Osteocyte (in vitro differentiated cells): Measurements from ENCODE around the gene SMPD3. TPM values are rescaled to one million over a fixed set of nuclear protein-coding genes. Genes with fewer than 3 reads are reported as not detected.

Experiments
- DNase-seq: peaks from one replicate; pipeline ENCODE4 v3.0.0; 2021; ENCODE audit warnings: mixed read lengths; ENCODE audit not compliant: unreplicated experiment; ENCODE audit errors: extremely low spot score
- H3K27ac Mint-ChIP-seq: one replicate; pipeline ENCODE4 v1.8.0; 2021; ENCODE audit warnings: mild to moderate bottlenecking, mixed read lengths; ENCODE audit not compliant: unreplicated experiment
- H3K27me3 Mint-ChIP-seq: one replicate; pipeline ENCODE4 v1.8.0; 2021; ENCODE audit warnings: mixed read lengths; ENCODE audit not compliant: unreplicated experiment
- H3K36me3 Mint-ChIP-seq: one replicate; pipeline ENCODE4 v1.8.0; 2021; ENCODE audit warnings: mixed read lengths; ENCODE audit not compliant: unreplicated experiment
- H3K4me1 Mint-ChIP-seq: one replicate; pipeline ENCODE4 v1.8.0; 2021; ENCODE audit warnings: mixed read lengths; ENCODE audit not compliant: unreplicated experiment
- H3K4me3 Mint-ChIP-seq: one replicate; pipeline ENCODE4 v1.8.0; 2021; ENCODE audit warnings: mild to moderate bottlenecking, moderate library complexity, mixed read lengths; ENCODE audit not compliant: unreplicated experiment
- H3K9me3 Mint-ChIP-seq: one replicate; pipeline ENCODE4 v1.8.0; 2021; ENCODE audit warnings: mixed read lengths; ENCODE audit not compliant: unreplicated experiment
- CTCF ChIP-seq: fragments of 200-600 bp; sonication (generic); IDR thresholded peaks from 2 replicates; pipeline ENCODE4 v1.5.0; 2021; ENCODE audit warnings: antibody characterized with exemption, mild to moderate bottlenecking, moderate library complexity
- total RNA-seq: library from RNA; stranded (reverse); gene quantifications from 2 replicates; pipeline ENCODE4 v1.2.1, GENCODE V29; 2021

Gene SMPD3
- total RNA-seq, 1 donor from 2014 or later = not detected

- H3K4me3 Mint-ChIP-seq = no peak overlapping the region
- H3K9me3 Mint-ChIP-seq = no peaks in the 10 kb centered on the region
- DNase-seq = no peak
- no peak overlapping the region for H3K27ac Mint-ChIP-seq
- TF ChIP-seq CTCF = no peak
- peaks cover 17% of the 10 kb centered on the region for H3K36me3 Mint-ChIP-seq
- H3K27me3 Mint-ChIP-seq = no peaks in the 10 kb centered on the region
- peaks cover 3% of the 10 kb centered on the region for H3K4me1 Mint-ChIP-seq
These were observed 88.7 kb downstream of the SMPD3 start for GRCh38 chr16:68359398-68360191.

GRCh38 chr16:68358951-68359350 lies 89.4 kb downstream of the SMPD3 start:
- no peak for TF ChIP-seq CTCF
- peaks cover 3% of the 10 kb centered on the region for H3K4me1 Mint-ChIP-seq
- H3K27ac Mint-ChIP-seq = no peak overlapping the region
- no peaks in the 10 kb centered on the region for H3K9me3 Mint-ChIP-seq
- no peak overlapping the region for H3K4me3 Mint-ChIP-seq
- no peaks in the 10 kb centered on the region for H3K27me3 Mint-ChIP-seq
- DNase-seq = no peak
- peaks cover 19% of the 10 kb centered on the region for H3K36me3 Mint-ChIP-seq

- Mint-ChIP-seq H3K4me3 (no peak overlapping the region), H3K4me1 (peaks cover 2% of the 10 kb centered on the region), H3K27me3 (no peaks in the 10 kb centered on the region), H3K36me3 (peaks cover 19% of the 10 kb centered on the region), H3K9me3 (no peaks in the 10 kb centered on the region), H3K27ac (no peak overlapping the region)
- DNase-seq = no peak
- no peak for TF ChIP-seq CTCF
These were observed 90.4 kb downstream of the SMPD3 start for GRCh38 chr16:68357923-68358322.

- no peak for DNase-seq
- TF ChIP-seq CTCF = no peak
- H3K27me3 Mint-ChIP-seq = no peaks in the 10 kb centered on the region
- H3K9me3 Mint-ChIP-seq = no peaks in the 10 kb centered on the region
- H3K4me3 Mint-ChIP-seq = no peak overlapping the region
- H3K36me3 Mint-ChIP-seq = peaks cover 21% of the 10 kb centered on the region
- H3K27ac Mint-ChIP-seq = no peak overlapping the region
- H3K4me1 Mint-ChIP-seq = no peaks in the 10 kb centered on the region
These were observed 90.8 kb downstream of the SMPD3 start for GRCh38 chr16:68357521-68357922.

GRCh38 chr16:68356919-68357286 lies 91.4 kb downstream of the SMPD3 start:
- Mint-ChIP-seq H3K4me3 (no peak overlapping the region), H3K27me3 (no peaks in the 10 kb centered on the region), H3K27ac (no peak overlapping the region), H3K9me3 (no peaks in the 10 kb centered on the region), H3K36me3 (peaks cover 21% of the 10 kb centered on the region), H3K4me1 (no peaks in the 10 kb centered on the region)
- no peak for TF ChIP-seq CTCF
- no peak for DNase-seq
